MM.1S (cell line): ENCODE results near the gene ELMO1.

Experiments used
- EZH2phosphoT487 ChIP-seq: fragments of 300-600 bp; sonication (generic); IDR thresholded peaks from 2 replicates; pipeline ENCODE4 v1.6.1; 2018; ENCODE audit warnings: antibody characterized with exemption, low read length
- TF ChIP-seq, protein P1 (sequence below): fragments of 300-600 bp; sonication (generic); IDR thresholded peaks from 2 replicates; pipeline ENCODE4 v1.5.1; 2016; ENCODE audit warnings: antibody characterized with exemption, low read length, mixed read lengths

GRCh38 chr7:36910859-36911258 lies 537.8 kb downstream of the ELMO1 start:
- no peak for TF ChIP-seq EZH2phosphoT487
- TF ChIP-seq, protein P1, sequence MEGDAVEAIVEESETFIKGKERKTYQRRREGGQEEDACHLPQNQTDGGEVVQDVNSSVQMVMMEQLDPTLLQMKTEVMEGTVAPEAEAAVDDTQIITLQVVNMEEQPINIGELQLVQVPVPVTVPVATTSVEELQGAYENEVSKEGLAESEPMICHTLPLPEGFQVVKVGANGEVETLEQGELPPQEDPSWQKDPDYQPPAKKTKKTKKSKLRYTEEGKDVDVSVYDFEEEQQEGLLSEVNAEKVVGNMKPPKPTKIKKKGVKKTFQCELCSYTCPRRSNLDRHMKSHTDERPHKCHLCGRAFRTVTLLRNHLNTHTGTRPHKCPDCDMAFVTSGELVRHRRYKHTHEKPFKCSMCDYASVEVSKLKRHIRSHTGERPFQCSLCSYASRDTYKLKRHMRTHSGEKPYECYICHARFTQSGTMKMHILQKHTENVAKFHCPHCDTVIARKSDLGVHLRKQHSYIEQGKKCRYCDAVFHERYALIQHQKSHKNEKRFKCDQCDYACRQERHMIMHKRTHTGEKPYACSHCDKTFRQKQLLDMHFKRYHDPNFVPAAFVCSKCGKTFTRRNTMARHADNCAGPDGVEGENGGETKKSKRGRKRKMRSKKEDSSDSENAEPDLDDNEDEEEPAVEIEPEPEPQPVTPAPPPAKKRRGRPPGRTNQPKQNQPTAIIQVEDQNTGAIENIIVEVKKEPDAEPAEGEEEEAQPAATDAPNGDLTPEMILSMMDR = no peak
